Lower lobe of right lung (tissue), 2 donors: ENCODE measurements around the gene CATSPERD. TPM values are rescaled to one million over a fixed set of nuclear protein-coding genes. Genes with fewer than 3 reads are reported as not detected.

Experiments
- ATAC-seq, 2 donors: fragments of 200-7000 bp; cut with Tn5 transposase; one replicate each; pipeline ENCODE4 v1.9.1; 2020 to 2022; ENCODE audit warnings: mild to moderate bottlenecking in 2 of 2, moderate library complexity in 2 of 2
- DNase-seq: peaks from one replicate; pipeline ENCODE4 v3.0.0-alpha.2; 2020
- H3K27ac ChIP-seq: fragments of 200-600 bp; one replicate; pipeline ENCODE4 v1.8.0; 2022
- H3K27me3 ChIP-seq: fragments of 200-600 bp; one replicate; pipeline ENCODE4 v1.8.0; 2022; ENCODE audit warnings: low read depth
- H3K36me3 ChIP-seq: fragments of 200-600 bp; one replicate; pipeline ENCODE4 v1.8.0; 2022; ENCODE audit warnings: mild to moderate bottlenecking
- H3K4me1 ChIP-seq: fragments of 200-600 bp; one replicate; pipeline ENCODE4 v1.8.0; 2022
- H3K4me3 ChIP-seq: fragments of 200-600 bp; one replicate; pipeline ENCODE4 v1.8.0; 2022; ENCODE audit warnings: mild to moderate bottlenecking
- H3K9me3 ChIP-seq: fragments of 200-600 bp; one replicate; pipeline ENCODE4 v1.8.0; 2022
- intact Hi-C: fragments of 100-400 bp; cut with DNase I; formaldehyde crosslinking; loops from one replicate; pipeline ENCODE4 v1.11.0; 2022
- total RNA-seq: library from RNA; stranded (reverse); fragmentation: NEBNext Ultra II Directional; extraction: Animal tissue kit (Norgen Biotek cat#: 25700); gene quantifications from one replicate; pipeline ENCODE4 v1.2.1, GENCODE V29; 2021
- TF ChIP-seq, protein P1 (sequence below): fragments of 200-600 bp; IDR thresholded peaks from one replicate; pipeline ENCODE4 v1.8.0; 2022; ENCODE audit warnings: antibody characterized with exemption, mild to moderate bottlenecking
- donor health status: DM: no; HTN: yes; CAD: no; lungs with severe emphysema.

Gene CATSPERD
- total RNA-seq, 1 donor from 2014 or later = 6.4 TPM

DNA sequence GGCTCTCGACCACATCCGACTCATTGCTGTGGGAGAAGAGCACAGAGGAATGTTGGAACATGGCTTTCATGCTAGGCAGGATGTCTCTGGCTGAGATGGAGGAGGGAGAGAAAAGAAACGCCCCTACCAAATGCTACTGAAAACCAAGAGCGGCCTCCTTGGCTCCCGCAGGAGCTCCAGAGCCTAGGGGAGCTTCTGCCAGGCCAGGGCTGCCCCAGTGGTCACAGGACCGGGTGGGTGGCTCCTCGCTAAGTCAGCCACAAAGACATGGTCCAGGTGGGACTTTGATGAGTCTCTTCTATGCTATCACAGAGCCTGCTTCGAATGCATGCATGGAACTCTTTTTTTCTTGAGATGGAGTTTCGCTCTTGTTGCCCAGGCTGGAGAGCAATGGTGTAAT lies 7.2 kb upstream of the CATSPERD start:
- intact Hi-C loops = no loop called here
- peaks cover 75% of the 10 kb centered on the region for H3K36me3 ChIP-seq
- no peak overlapping the region for H3K27ac ChIP-seq
- no peak overlapping the region for H3K4me3 ChIP-seq
- DNase-seq (no peak), ATAC-seq (no peak)
- TF ChIP-seq, protein P1, sequence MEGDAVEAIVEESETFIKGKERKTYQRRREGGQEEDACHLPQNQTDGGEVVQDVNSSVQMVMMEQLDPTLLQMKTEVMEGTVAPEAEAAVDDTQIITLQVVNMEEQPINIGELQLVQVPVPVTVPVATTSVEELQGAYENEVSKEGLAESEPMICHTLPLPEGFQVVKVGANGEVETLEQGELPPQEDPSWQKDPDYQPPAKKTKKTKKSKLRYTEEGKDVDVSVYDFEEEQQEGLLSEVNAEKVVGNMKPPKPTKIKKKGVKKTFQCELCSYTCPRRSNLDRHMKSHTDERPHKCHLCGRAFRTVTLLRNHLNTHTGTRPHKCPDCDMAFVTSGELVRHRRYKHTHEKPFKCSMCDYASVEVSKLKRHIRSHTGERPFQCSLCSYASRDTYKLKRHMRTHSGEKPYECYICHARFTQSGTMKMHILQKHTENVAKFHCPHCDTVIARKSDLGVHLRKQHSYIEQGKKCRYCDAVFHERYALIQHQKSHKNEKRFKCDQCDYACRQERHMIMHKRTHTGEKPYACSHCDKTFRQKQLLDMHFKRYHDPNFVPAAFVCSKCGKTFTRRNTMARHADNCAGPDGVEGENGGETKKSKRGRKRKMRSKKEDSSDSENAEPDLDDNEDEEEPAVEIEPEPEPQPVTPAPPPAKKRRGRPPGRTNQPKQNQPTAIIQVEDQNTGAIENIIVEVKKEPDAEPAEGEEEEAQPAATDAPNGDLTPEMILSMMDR = no peak
- peaks cover 11% of the 10 kb centered on the region for H3K4me1 ChIP-seq
- no peaks in the 10 kb centered on the region for H3K9me3 ChIP-seq
- H3K27me3 ChIP-seq = no peaks in the 10 kb centered on the region

DNA sequence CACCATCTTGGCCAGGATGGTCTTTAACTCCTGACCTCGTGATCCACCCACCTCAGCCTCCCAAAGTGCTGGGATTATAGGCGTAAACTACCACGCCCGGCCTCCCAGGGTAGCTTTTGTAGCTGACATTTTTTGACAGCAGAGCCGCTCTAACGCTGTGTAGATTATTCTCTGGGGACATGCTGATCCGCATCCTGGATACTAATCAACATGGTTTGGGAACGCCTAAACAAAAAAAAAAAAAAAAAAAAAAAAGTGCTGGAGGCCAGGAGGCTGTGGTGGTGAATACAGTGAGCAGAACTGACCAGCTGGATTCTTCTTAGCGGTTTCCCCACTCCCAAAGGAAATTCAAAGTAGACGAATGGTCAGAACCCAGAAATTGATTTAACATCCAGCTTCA lies 5.6 kb upstream of the CATSPERD start:
- Histone ChIP-seq H3K4me3 (no peak overlapping the region), H3K9me3 (no peaks in the 10 kb centered on the region), H3K4me1 (peaks cover 22% of the 10 kb centered on the region), H3K36me3 (peaks cover 59% of the 10 kb centered on the region), H3K27ac (no peak overlapping the region), H3K27me3 (no peaks in the 10 kb centered on the region)
- TF ChIP-seq, protein P1 = no peak
- DNase-seq (no peak), ATAC-seq (no peak)
- intact Hi-C loops = no loop called here

DNA sequence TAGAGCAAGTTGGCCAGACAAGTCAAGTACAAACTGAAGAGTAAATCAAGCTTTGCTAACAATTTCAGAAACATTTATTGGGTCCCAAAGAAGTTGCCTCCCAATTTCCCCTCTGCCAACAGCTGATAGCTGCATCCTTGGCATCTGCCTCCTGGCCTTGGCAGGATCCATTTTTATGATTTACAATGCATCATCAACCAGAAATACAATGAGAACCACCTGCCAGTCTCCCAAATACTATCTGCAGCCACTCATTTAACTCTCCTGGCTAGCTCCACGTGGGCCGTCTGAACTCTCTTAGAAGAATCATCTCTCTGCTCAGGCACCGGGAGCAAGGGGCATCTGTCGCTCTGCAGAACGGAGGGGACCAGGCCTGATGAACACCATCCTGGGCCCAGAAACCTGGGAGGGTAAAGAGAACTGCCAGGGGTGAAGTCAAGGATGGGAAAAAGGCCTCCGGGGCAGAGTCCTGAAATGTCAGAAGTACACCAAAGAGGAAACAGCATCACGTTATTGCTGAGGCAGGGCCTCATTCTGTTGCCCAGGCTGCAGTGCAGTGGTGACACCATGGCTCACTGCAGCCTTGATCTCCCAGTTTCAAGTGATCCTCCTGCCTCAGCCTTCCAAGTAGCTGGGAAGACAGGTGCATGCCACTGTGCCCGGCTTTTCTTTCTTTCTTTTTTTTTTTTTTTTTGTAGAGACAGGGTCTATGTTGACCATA lies 3.1 kb upstream of the CATSPERD start:
- Histone ChIP-seq H3K4me1 (peaks cover 22% of the 10 kb centered on the region), H3K9me3 (no peaks in the 10 kb centered on the region), H3K4me3 (no peak overlapping the region), H3K27me3 (no peaks in the 10 kb centered on the region), H3K27ac (no peak overlapping the region), H3K36me3 (peaks cover 33% of the 10 kb centered on the region)
- ATAC-seq (no peak), DNase-seq (no peak)
- TF ChIP-seq, protein P1 = no peak
- intact Hi-C loops = no loop called here

DNA sequence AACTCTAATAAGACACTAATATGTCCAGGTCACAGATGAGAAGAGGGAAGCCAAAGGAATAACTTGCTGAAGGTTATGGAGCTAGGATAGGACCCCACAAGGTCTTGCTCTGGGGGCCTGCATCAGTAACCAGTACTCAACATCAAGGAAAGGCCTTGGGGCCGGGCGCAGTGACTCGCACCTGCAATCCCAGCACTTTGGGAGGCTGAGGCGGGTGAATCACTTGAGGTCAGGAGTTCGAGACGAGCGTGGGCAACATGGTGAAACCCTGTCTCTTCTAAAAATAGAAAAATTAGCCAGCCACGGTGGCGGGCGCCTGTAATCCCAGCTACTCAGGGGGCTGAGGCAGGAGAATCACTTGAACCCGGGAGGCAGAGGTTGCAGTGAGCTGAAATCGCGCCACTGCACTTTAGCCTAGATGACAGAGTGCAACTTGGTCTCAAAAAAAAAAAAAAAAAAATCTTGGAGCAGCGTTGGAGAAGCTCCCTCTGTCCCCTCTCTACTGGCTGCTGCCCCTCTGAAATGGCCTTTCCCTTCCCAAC lies 2.3 kb upstream of the CATSPERD start:
- no peaks in the 10 kb centered on the region for H3K9me3 ChIP-seq
- intact Hi-C loops = no loop called here
- H3K27ac ChIP-seq = no peak overlapping the region
- H3K27me3 ChIP-seq = no peaks in the 10 kb centered on the region
- no peak for DNase-seq
- TF ChIP-seq, protein P1 = no peak
- no peak for ATAC-seq
- peaks cover 22% of the 10 kb centered on the region for H3K4me1 ChIP-seq
- H3K36me3 ChIP-seq = peaks cover 26% of the 10 kb centered on the region
- peak overlapping the region; percentile 98 for H3K4me3 ChIP-seq

DNA sequence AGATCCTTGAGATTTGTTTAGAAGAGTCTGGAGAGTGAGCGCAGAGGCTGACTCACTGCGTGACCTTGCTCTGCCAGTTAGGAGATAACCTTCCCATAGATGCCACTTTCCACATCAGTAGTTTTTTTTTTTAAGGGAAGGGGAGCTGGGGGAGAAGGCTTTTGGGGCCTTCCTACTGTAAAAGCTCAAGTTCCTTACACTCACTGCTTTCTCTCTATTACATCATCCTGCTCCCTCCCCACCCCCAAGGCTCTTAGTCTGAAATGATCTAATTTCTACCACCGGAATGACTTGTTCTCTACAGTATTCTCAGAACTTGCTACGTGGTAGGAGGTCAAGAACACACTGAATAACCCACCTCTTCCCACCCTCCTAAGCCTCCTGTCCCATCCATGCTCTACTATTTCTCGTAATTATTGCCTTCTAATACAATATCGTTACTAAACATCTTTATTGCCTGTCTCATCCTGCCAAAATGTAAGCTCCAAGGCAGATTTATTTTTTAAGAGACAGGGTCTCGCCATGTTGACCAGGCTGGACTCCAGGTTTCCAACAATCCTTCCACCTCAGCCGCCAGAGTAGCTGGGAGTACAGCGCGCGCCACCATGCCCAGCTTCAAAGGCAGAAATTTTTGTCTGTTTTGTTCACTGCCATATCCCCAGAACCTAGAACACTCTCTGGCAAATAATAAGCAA lies 1.7 kb upstream of the CATSPERD start:
- Histone ChIP-seq H3K27me3 (no peaks in the 10 kb centered on the region), H3K9me3 (no peaks in the 10 kb centered on the region), H3K4me3 (peak overlapping the region; percentile 98), H3K36me3 (peaks cover 20% of the 10 kb centered on the region), H3K4me1 (peaks cover 22% of the 10 kb centered on the region), H3K27ac (peak overlapping the region; percentile 97)
- no peak for ATAC-seq
- DNase-seq = no peak
- TF ChIP-seq, protein P1 = no peak
- intact Hi-C loops = no loop called here
